A549 (cell line): Measurements from ENCODE around the gene CRTC2. TPM values are rescaled to one million over a fixed set of nuclear protein-coding genes. Genes with fewer than 3 reads are reported as not detected.

Source experiments
- ATAC-seq, 2 experiments: fragments of 200-7000 bp in 1 of 2; fragments of >200 bp in 1 of 2; cut with Nextera tagmentation in 1 of 2; cut with Tn5 transposase in 1 of 2; 3 replicates each; pipeline versions ENCODE4 v1.8.0 to v1.9.1; 2018 to 2020; ENCODE audit warnings: mild to moderate bottlenecking in 1 of 2, moderate library complexity in 1 of 2
- CTCF ChIA-PET: fragments of 300-600 bp; sonication (Branson Sonifier 250); formaldehyde crosslinking; extraction: SDS; loops from one replicate; lab custom pipeline; 2021; ENCODE audit warnings: antibody characterized with exemption, inconsistent platforms; lab: Yijun Ruan, JAX
- POLR2A ChIA-PET: fragments of 350-600 bp; formaldehyde crosslinking; extraction: SDS; loops from one replicate; lab custom pipeline; 2021; ENCODE audit warnings: antibody characterized with exemption, inconsistent platforms; lab: Yijun Ruan, JAX
- DNase-seq, 2 experiments: peaks; one replicate each; pipeline versions ENCODE4 v3.0.0 to v3.0.0-alpha.2; 2011 to 2016; ENCODE audit warnings: low read depth in 1 of 2, low spot score in 1 of 2
- FAIRE-seq: peaks from 2 replicates; lab custom pipeline; 2011; peaks lifted over from hg19 to GRCh38; lab: Jason Lieb, UNC
- H3K27ac ChIP-seq, 2 experiments: fragments of >200 bp; sonication (Bioruptor Twin); formaldehyde crosslinking; 3 replicates each; pipeline ENCODE4 v1.5.1; 2016 to 2017
- H3K4me1 ChIP-seq: fragments of >200 bp; sonication (Bioruptor Twin); formaldehyde crosslinking; 3 replicates; pipeline ENCODE4 v1.6.1; 2016
- H3K4me2 ChIP-seq: fragments of >200 bp; sonication (Bioruptor Twin); formaldehyde crosslinking; 3 replicates; pipeline ENCODE4 v1.6.1; 2016
- H3K4me3 ChIP-seq: fragments of >200 bp; sonication (Bioruptor Twin); formaldehyde crosslinking; 3 replicates; pipeline ENCODE4 v1.5.1; 2016
- H3K9me3 ChIP-seq: fragments of >200 bp; sonication (Bioruptor Twin); formaldehyde crosslinking; 3 replicates; pipeline ENCODE4 v1.6.1; 2016
- BHLHE40 ChIP-seq: IDR thresholded peaks from 2 replicates; pipeline ENCODE4 v1.6.1; 2012; ENCODE audit warnings: low read depth, low read length, inconsistent platforms
- CHD4 ChIP-seq: fragments of 200-600 bp; sonication (generic); IDR thresholded peaks from 2 replicates; pipeline ENCODE4 v1.6.1; 2016; ENCODE audit warnings: antibody characterized with exemption, mild to moderate bottlenecking, borderline replicate concordance
- E2F6 ChIP-seq: IDR thresholded peaks from 2 replicates; pipeline ENCODE4 v1.6.1; 2012; ENCODE audit warnings: low read depth, borderline replicate concordance
- EHF ChIP-seq: fragments of 250-450 bp; sonication (Bioruptor Pico); IDR thresholded peaks from 2 replicates; pipeline ENCODE4 v1.5.0; 2020; ENCODE audit warnings: mild to moderate bottlenecking
- FOSL2 ChIP-seq, 2 experiments: fragments of 450-650 bp in 1 of 2; fragments of >200 bp in 1 of 2; sonication (Bioruptor Twin) in 1 of 2; formaldehyde crosslinking; IDR thresholded peaks; 2 replicates each; pipeline versions ENCODE4 v1.5.0 to v1.6.1; 2016 to 2020; ENCODE audit warnings: mild to moderate bottlenecking in 1 of 2, moderate library complexity in 1 of 2
- FOXS1 ChIP-seq: fragments of 250-450 bp; sonication (Bioruptor Pico); IDR thresholded peaks from 2 replicates; pipeline ENCODE4 v1.5.0; 2020; ENCODE audit warnings: mild to moderate bottlenecking, moderate library complexity
- GATA3 ChIP-seq: IDR thresholded peaks from 2 replicates; pipeline ENCODE4 v1.6.1; 2012; ENCODE audit warnings: borderline replicate concordance
- HOXA7 ChIP-seq: fragments of 250-450 bp; sonication (Bioruptor Pico); IDR thresholded peaks from 2 replicates; pipeline ENCODE4 v1.5.0; 2020; ENCODE audit warnings: mild to moderate bottlenecking, moderate library complexity
- HOXB13 ChIP-seq: fragments of 250-450 bp; sonication (Bioruptor Pico); IDR thresholded peaks from 2 replicates; pipeline ENCODE4 v1.5.0; 2020; ENCODE audit warnings: low read depth, mild to moderate bottlenecking, moderate library complexity
- JUNB ChIP-seq: fragments of >200 bp; sonication (Bioruptor Twin); formaldehyde crosslinking; IDR thresholded peaks from 2 replicates; pipeline ENCODE4 v1.6.1; 2016
- KDM1A ChIP-seq: fragments of 200-600 bp; sonication (generic); IDR thresholded peaks from 2 replicates; pipeline ENCODE4 v1.6.1; 2016; ENCODE audit warnings: low read depth, mild to moderate bottlenecking
- MYC ChIP-seq: IDR thresholded peaks from 2 replicates; pipeline ENCODE4 v1.6.1; 2012; ENCODE audit warnings: mild to moderate bottlenecking, inconsistent platforms, low read length, improper control_type of control experiment, borderline replicate concordance
- NR3C1 ChIP-seq: fragments of >200 bp; sonication (Bioruptor Twin); formaldehyde crosslinking; IDR thresholded peaks from 3 replicates; pipeline ENCODE4 v1.6.1; 2017
- PHF8 ChIP-seq: fragments of 200-600 bp; sonication (generic); IDR thresholded peaks from 2 replicates; pipeline ENCODE4 v1.6.1; 2016; ENCODE audit warnings: low read depth, mild to moderate bottlenecking, antibody characterized with exemption, moderate library complexity, borderline replicate concordance
- POLR2A ChIP-seq: IDR thresholded peaks from 2 replicates; pipeline ENCODE4 v1.6.1; 2012; ENCODE audit warnings: mild to moderate bottlenecking, low read length
- RFX5 ChIP-seq: fragments of 450-650 bp; IDR thresholded peaks from 2 replicates; pipeline ENCODE4 v1.7.1; 2014; ENCODE audit warnings: antibody characterized with exemption, mild to moderate bottlenecking, moderate library complexity
- SMC3 ChIP-seq: fragments of >200 bp; sonication (Bioruptor Twin); formaldehyde crosslinking; IDR thresholded peaks from 3 replicates; pipeline ENCODE4 v1.6.1; 2018; ENCODE audit warnings: inconsistent platforms
- SREBF2 ChIP-seq: fragments of 450-650 bp; IDR thresholded peaks from 2 replicates; pipeline ENCODE4 v1.6.1; 2014; ENCODE audit warnings: mild to moderate bottlenecking, moderate library complexity
- TFCP2L1 ChIP-seq: fragments of 250-450 bp; sonication (Bioruptor Pico); IDR thresholded peaks from 2 replicates; pipeline ENCODE4 v1.5.0; 2021; ENCODE audit warnings: mild to moderate bottlenecking
- TP53 ChIP-seq: fragments of 250-450 bp; sonication (Bioruptor Pico); IDR thresholded peaks from 2 replicates; pipeline ENCODE4 v1.5.0; 2021; ENCODE audit warnings: mild to moderate bottlenecking, moderate library complexity
- ZC3H11A ChIP-seq: fragments of 450-650 bp; IDR thresholded peaks from 2 replicates; pipeline ENCODE4 v1.6.1; 2014; ENCODE audit warnings: antibody characterized with exemption, mild to moderate bottlenecking
- ZNF302 ChIP-seq: fragments of 250-450 bp; sonication (Bioruptor Pico); IDR thresholded peaks from 2 replicates; pipeline ENCODE4 v1.9.0; 2021; ENCODE audit warnings: inconsistent platforms, mild to moderate bottlenecking, moderate library complexity
- WGBS: methylation state at CpG from one replicate; pipeline ENCODE4 v1.1.6; 2017; ENCODE audit errors: missing lambda C conversion rate; 5-methylcytosine and 5-hydroxymethylcytosine counted together
- polyA plus RNA-seq, 4 experiments: library from polyadenylated mRNA; depleted of rRNA in 3 of 4; stranded (reverse); fragments of >200 nt; fragmentation: RNase III in 1 of 4; extraction: RNeasy Plus Mini Kit Qiagen cat#74134 plus additional on column Dnase treatment in 1 of 4; gene quantifications; 2 replicates in 3 of 4; 3 replicates in 1 of 4; pipeline ENCODE4 v1.2.3, GENCODE V29; 2011 to 2017
- TF ChIP-seq, protein P1 (sequence below): fragments of >200 bp; sonication (Bioruptor Twin); formaldehyde crosslinking; IDR thresholded peaks from 3 replicates; pipeline ENCODE4 v1.5.1; 2016
- TF ChIP-seq, protein P2 (sequence below): fragments of 250-450 bp; sonication (Bioruptor Pico); IDR thresholded peaks from 2 replicates; pipeline ENCODE4 v1.5.0; 2021; ENCODE audit warnings: mild to moderate bottlenecking, moderate library complexity, borderline replicate concordance
- TF ChIP-seq, protein P3 (sequence below): fragments of 150-350 bp; IDR thresholded peaks from 2 replicates; pipeline ENCODE4 v1.6.1; 2014; ENCODE audit warnings: low read depth, mild to moderate bottlenecking, low read length
- TF ChIP-seq, protein P4 (sequence below): fragments of 200-600 bp; sonication (generic); IDR thresholded peaks from 2 replicates; pipeline ENCODE4 v1.6.1; 2016; ENCODE audit warnings: antibody characterized with exemption, mild to moderate bottlenecking, moderate library complexity
- TF ChIP-seq, protein P5 (sequence below): IDR thresholded peaks from 2 replicates; pipeline ENCODE4 v1.6.1; 2012

The CRTC2 gene
- polyA plus RNA-seq, 2 of the 4 experiments (the other 2 are of a cell fraction), result 19.7 to 22.3 TPM

DNA sequence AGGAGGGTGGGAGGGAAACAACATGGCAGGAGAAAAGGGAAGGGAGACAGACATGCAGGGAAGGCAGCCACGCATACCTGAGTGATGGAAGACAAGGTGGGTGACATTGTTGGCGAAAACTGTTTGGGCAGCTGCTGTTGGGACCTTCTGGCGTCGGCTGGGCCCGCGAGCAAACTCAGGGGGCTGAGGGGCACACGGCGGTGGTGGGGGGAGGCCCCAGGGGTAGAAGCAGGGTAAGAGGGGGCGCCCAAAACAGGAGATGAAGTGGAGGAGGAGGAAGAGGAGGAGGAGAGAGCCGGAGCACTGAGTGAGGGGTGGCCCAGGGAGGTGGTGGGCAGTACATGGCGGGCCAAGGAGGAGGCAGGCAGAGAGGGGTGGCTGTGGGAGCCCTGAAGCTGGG is 7.2 kb downstream of the CRTC2 start:
- FAIRE-seq, result no peak
- ATAC-seq, result no peak
- H3K9me3 ChIP-seq, result no peaks in the 10 kb centered on the region
- no peak for DNase-seq
- CTCF ChIA-PET, result interaction anchor here (1.2 to 1.4 kb wide), 2 partner anchors 12 to 35 kb away, joined by 3 to 5 read pairs; partner anchors contain the start of genes RAB13 and SLC39A1
- H3K4me3 ChIP-seq, result no peak overlapping the region
- peaks cover 5% of the 10 kb centered on the region for H3K4me1 ChIP-seq
- no peak for TF ChIP-seq PHF8
- TF ChIP-seq TP53 (CRISPR knock-in tag), result no peak
- no peak for TF ChIP-seq ZNF302
- no peak for TF ChIP-seq POLR2A
- H3K27ac ChIP-seq, result no peak overlapping the region
- WGBS, result 87% methylated on average over 7 of the region's 11 CpGs
- POLR2A ChIA-PET, result no interaction called here
- no peak overlapping the region for H3K4me2 ChIP-seq

GRCh38 chr1:153946622-153947241 is 11.7 kb downstream of the CRTC2 start, which contains the start of gene DENND4B:
TSS of gene DENND4B (minus strand) at chr1:153946718. CDS start at chr1:153944374, 2,344 bp downstream.
- DNase-seq (peak; percentile 83 to 98), ATAC-seq (peak; percentile 93 to 95), FAIRE-seq (no peak)
- Histone ChIP-seq H3K4me3 (peak within 1 kb of the TSS; percentile 99), H3K4me2 (peak within 1 kb of the TSS; percentile 89), H3K27ac (peak within 1 kb of the TSS; percentile 98 to 99), H3K4me1 (peaks cover 16% of the 10 kb centered on the region), H3K9me3 (no peaks in the 10 kb centered on the region)
- ChIA-PET POLR2A (interaction anchor here (0.5 to 2.0 kb wide), 15 partner anchors 10 to 1375 kb away, joined by 3 to 16 read pairs (median 3); partner anchors contain the start of genes CHTOP, CREB3L4, GATAD2B and INTS3), CTCF (interaction anchor here (0.7 to 5.8 kb wide), 45 partner anchors 9 to 385 kb away, joined by 3 to 75 read pairs (median 4); partner anchors contain the start of genes CREB3L4, CRTC2, JTB and RAB13)
- 40% methylated on average over 7 of the region's 28 CpGs for WGBS
- TF ChIP-seq, protein P1, sequence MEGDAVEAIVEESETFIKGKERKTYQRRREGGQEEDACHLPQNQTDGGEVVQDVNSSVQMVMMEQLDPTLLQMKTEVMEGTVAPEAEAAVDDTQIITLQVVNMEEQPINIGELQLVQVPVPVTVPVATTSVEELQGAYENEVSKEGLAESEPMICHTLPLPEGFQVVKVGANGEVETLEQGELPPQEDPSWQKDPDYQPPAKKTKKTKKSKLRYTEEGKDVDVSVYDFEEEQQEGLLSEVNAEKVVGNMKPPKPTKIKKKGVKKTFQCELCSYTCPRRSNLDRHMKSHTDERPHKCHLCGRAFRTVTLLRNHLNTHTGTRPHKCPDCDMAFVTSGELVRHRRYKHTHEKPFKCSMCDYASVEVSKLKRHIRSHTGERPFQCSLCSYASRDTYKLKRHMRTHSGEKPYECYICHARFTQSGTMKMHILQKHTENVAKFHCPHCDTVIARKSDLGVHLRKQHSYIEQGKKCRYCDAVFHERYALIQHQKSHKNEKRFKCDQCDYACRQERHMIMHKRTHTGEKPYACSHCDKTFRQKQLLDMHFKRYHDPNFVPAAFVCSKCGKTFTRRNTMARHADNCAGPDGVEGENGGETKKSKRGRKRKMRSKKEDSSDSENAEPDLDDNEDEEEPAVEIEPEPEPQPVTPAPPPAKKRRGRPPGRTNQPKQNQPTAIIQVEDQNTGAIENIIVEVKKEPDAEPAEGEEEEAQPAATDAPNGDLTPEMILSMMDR, result peak; percentile 91
- TF ChIP-seq KDM1A (no peak), FOSL2 (IDR thresholded peaks at IDR 0.05) (no peak), FOSL2 (CRISPR knock-in tag; IDR thresholded peaks at IDR 0.05) (no peak), RFX5 (no peak), ZC3H11A (no peak), JUNB (no peak), SMC3 (peak; percentile 57), MYC (peak; percentile 80), SREBF2 (no peak), NR3C1 (no peak), GATA3 (no peak), E2F6 (no peak), POLR2A (no peak), TP53 (CRISPR knock-in tag) (no peak), HOXA7 (no peak), FOXS1 (no peak), BHLHE40 (no peak), EHF (no peak), CHD4 (no peak), TFCP2L1 (CRISPR knock-in tag) (0 out of 2 replicates have a peak, but pooled peaks have one; percentile 18), HOXB13 (CRISPR knock-in tag) (no peak)
- TF ChIP-seq, protein P2, sequence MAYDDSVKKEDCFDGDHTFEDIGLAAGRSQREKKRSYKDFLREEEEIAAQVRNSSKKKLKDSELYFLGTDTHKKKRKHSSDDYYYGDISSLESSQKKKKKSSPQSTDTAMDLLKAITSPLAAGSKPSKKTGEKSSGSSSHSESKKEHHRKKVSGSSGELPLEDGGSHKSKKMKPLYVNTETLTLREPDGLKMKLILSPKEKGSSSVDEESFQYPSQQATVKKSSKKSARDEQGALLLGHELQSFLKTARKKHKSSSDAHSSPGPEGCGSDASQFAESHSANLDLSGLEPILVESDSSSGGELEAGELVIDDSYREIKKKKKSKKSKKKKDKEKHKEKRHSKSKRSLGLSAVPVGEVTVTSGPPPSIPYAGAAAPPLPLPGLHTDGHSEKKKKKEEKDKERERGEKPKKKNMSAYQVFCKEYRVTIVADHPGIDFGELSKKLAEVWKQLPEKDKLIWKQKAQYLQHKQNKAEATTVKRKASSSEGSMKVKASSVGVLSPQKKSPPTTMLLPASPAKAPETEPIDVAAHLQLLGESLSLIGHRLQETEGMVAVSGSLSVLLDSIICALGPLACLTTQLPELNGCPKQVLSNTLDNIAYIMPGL (CRISPR knock-in tag), result no peak
- TF ChIP-seq, protein P3, sequence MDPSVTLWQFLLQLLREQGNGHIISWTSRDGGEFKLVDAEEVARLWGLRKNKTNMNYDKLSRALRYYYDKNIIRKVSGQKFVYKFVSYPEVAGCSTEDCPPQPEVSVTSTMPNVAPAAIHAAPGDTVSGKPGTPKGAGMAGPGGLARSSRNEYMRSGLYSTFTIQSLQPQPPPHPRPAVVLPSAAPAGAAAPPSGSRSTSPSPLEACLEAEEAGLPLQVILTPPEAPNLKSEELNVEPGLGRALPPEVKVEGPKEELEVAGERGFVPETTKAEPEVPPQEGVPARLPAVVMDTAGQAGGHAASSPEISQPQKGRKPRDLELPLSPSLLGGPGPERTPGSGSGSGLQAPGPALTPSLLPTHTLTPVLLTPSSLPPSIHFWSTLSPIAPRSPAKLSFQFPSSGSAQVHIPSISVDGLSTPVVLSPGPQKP, result no peak
- TF ChIP-seq, protein P4, sequence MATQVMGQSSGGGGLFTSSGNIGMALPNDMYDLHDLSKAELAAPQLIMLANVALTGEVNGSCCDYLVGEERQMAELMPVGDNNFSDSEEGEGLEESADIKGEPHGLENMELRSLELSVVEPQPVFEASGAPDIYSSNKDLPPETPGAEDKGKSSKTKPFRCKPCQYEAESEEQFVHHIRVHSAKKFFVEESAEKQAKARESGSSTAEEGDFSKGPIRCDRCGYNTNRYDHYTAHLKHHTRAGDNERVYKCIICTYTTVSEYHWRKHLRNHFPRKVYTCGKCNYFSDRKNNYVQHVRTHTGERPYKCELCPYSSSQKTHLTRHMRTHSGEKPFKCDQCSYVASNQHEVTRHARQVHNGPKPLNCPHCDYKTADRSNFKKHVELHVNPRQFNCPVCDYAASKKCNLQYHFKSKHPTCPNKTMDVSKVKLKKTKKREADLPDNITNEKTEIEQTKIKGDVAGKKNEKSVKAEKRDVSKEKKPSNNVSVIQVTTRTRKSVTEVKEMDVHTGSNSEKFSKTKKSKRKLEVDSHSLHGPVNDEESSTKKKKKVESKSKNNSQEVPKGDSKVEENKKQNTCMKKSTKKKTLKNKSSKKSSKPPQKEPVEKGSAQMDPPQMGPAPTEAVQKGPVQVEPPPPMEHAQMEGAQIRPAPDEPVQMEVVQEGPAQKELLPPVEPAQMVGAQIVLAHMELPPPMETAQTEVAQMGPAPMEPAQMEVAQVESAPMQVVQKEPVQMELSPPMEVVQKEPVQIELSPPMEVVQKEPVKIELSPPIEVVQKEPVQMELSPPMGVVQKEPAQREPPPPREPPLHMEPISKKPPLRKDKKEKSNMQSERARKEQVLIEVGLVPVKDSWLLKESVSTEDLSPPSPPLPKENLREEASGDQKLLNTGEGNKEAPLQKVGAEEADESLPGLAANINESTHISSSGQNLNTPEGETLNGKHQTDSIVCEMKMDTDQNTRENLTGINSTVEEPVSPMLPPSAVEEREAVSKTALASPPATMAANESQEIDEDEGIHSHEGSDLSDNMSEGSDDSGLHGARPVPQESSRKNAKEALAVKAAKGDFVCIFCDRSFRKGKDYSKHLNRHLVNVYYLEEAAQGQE, result no peak
- TF ChIP-seq, protein P5, sequence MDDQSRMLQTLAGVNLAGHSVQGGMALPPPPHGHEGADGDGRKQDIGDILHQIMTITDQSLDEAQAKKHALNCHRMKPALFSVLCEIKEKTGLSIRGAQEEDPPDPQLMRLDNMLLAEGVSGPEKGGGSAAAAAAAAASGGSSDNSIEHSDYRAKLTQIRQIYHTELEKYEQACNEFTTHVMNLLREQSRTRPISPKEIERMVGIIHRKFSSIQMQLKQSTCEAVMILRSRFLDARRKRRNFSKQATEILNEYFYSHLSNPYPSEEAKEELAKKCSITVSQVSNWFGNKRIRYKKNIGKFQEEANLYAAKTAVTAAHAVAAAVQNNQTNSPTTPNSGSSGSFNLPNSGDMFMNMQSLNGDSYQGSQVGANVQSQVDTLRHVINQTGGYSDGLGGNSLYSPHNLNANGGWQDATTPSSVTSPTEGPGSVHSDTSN, result 0 out of 2 replicates have a peak, but pooled peaks have one; percentile 61
